HepG2 (cell line): ENCODE results near the gene BEAN1. TPM values are rescaled to one million over a fixed set of nuclear protein-coding genes. Genes with fewer than 3 reads are reported as not detected.

Source experiments
- ATAC-seq: fragments of 200-7000 bp; cut with Tn5 transposase; 3 replicates; pipeline ENCODE4 v1.9.1; 2020; ENCODE audit warnings: mild to moderate bottlenecking, moderate library complexity
- BruUV-seq: library from RNA; stranded (reverse); fragments of 400-500 nt; replicated peaks from 2 replicates; lab custom pipeline; 2021; lab: Mats Ljungman, UMichigan
- CTCF ChIA-PET: fragments of 300-600 bp; formaldehyde crosslinking; extraction: SDS; loops from one replicate; lab custom pipeline; 2021; ENCODE audit warnings: low total read pairs, inconsistent platforms, low intra/inter-chr PET ratio; lab: Yijun Ruan, JAX
- POLR2A ChIA-PET: fragments of 350-600 bp; sonication (Branson Sonifier 250); formaldehyde crosslinking; loops from one replicate; lab custom pipeline; 2020; ENCODE audit warnings: antibody characterized with exemption, inconsistent platforms; lab: Yijun Ruan, JAX
- DNase-seq: peaks from one replicate; pipeline ENCODE4 v3.0.0-alpha.2; 2015; ENCODE audit warnings: low spot score
- FAIRE-seq: peaks from 3 replicates; lab custom pipeline; 2011; peaks lifted over from hg19 to GRCh38; lab: Jason Lieb, UNC
- H2AFZ ChIP-seq: one replicate; pipeline ENCODE4 v1.6.1; 2011; ENCODE audit warnings: low read length, inconsistent platforms
- H3K27ac ChIP-seq: fragments of 300-600 bp; 3 replicates; pipeline ENCODE4 v1.8.0; 2011; ENCODE audit warnings: mixed run types, mild to moderate bottlenecking, mixed read lengths, low read length, inconsistent platforms; ENCODE audit not compliant: insufficient read depth; ENCODE audit errors: extremely low read length
- H3K27me3 ChIP-seq, 2 experiments: fragments of 200-600 bp in 1 of 2; 2 replicates in 1 of 2; 3 replicates in 1 of 2; pipeline versions ENCODE4 v1.6.0 to v1.8.0; 2011; ENCODE audit warnings: low read length in 2 of 2, mild to moderate bottlenecking in 2 of 2, moderate library complexity in 2 of 2, inconsistent platforms in 1 of 2; ENCODE audit not compliant: insufficient read depth in 2 of 2, control insufficient read depth in 1 of 2
- H3K36me3 ChIP-seq, 2 experiments: fragments of 200-600 bp in 1 of 2; replicated peaks in 1 of 2; 2 replicates in 1 of 2; 3 replicates in 1 of 2; pipeline versions ENCODE4 v1.5.1 to v1.8.0; 2011; ENCODE audit warnings: low read length in 2 of 2, inconsistent platforms in 1 of 2; ENCODE audit not compliant: insufficient read depth in 2 of 2, control insufficient read depth in 1 of 2
- H3K4me1 ChIP-seq: 2 replicates; pipeline ENCODE4 v1.5.1; 2012; ENCODE audit warnings: low read length, inconsistent platforms; ENCODE audit not compliant: insufficient read depth
- H3K4me2 ChIP-seq: 2 replicates; pipeline ENCODE4 v1.6.0; 2011; ENCODE audit warnings: low read depth, low read length, inconsistent platforms
- H3K4me3 ChIP-seq, 3 experiments: fragments of 200-600 bp in 1 of 3; sonication (generic), shearing (Covaris generic) in 1 of 3; replicated peaks in 1 of 3; 2 replicates each; pipeline ENCODE4 v1.5.1; 2011 to 2016; ENCODE audit warnings: low read length in 3 of 3, inconsistent platforms in 2 of 3, low read depth in 2 of 3, mild to moderate bottlenecking in 2 of 3, control low read depth in 1 of 3, mixed read lengths in 1 of 3; ENCODE audit not compliant: insufficient read depth in 1 of 3
- H3K79me2 ChIP-seq: one replicate; pipeline ENCODE4 v1.6.1; 2011; ENCODE audit warnings: low read length, inconsistent platforms; ENCODE audit not compliant: insufficient read depth
- H3K9ac ChIP-seq: 2 replicates; pipeline ENCODE4 v1.6.0; 2011; ENCODE audit warnings: mild to moderate bottlenecking, low read depth, low read length, inconsistent platforms; ENCODE audit not compliant: insufficient read depth
- H3K9me3 ChIP-seq: 2 replicates; pipeline ENCODE4 v1.5.1; 2012; ENCODE audit warnings: mild to moderate bottlenecking, low read length
- H4K20me1 ChIP-seq: 2 replicates; pipeline ENCODE4 v1.6.0; 2011; ENCODE audit warnings: inconsistent platforms, mild to moderate bottlenecking, low read length, moderate library complexity; ENCODE audit not compliant: insufficient read depth
- HNF4A ChIP-seq: sonication (generic); formaldehyde crosslinking; IDR thresholded peaks from 2 replicates; pipeline ENCODE4 v1.4.0; 2020; ENCODE audit warnings: missing genetic modification reagents
- NPAS2 ChIP-seq: sonication (generic); formaldehyde crosslinking; IDR thresholded peaks from 2 replicates; pipeline ENCODE4 v1.8.0; 2022; ENCODE audit warnings: mild to moderate bottlenecking, missing genetic modification reagents, borderline replicate concordance
- RXRA ChIP-seq: sonication (generic); formaldehyde crosslinking; IDR thresholded peaks from 2 replicates; pipeline ENCODE4 v1.5.1; 2020; ENCODE audit warnings: missing genetic modification reagents
- ZNF260 ChIP-seq: sonication (generic); formaldehyde crosslinking; IDR thresholded peaks from 2 replicates; pipeline ENCODE4 v1.4.0; 2020; ENCODE audit warnings: missing genetic modification reagents, low read depth, mild to moderate bottlenecking, borderline replicate concordance
- ZNF556 ChIP-seq: sonication (generic); formaldehyde crosslinking; IDR thresholded peaks from 2 replicates; pipeline ENCODE4 v1.4.0; 2020; ENCODE audit warnings: mild to moderate bottlenecking, missing genetic modification reagents, borderline replicate concordance
- ZNF749 ChIP-seq: sonication (generic); formaldehyde crosslinking; IDR thresholded peaks from 2 replicates; pipeline ENCODE4 v1.8.0; 2022; ENCODE audit warnings: mild to moderate bottlenecking, missing genetic modification reagents, moderate library complexity, borderline replicate concordance
- WGBS: methylation state at CpG from one replicate; pipeline ENCODE4 v1.1.6; 2017; ENCODE audit warnings: low lambda C conversion rate; 5-methylcytosine and 5-hydroxymethylcytosine counted together
- in situ Hi-C: cut with HindIII; loops from 2 replicates; pipeline ENCODE4 v1.10.0; 2017; ENCODE audit warnings: low pct_unique_long_range_greater_than_20kb; ENCODE audit not compliant: extremely low pct_ligation_motif_present
- intact Hi-C: fragments of 100-400 bp; cut with micrococcal nuclease; formaldehyde crosslinking; loops from one replicate; pipeline ENCODE4 v1.10.0; 2022; ENCODE audit not compliant: unreplicated experiment
- polyA plus RNA-seq, 8 experiments: library from polyadenylated mRNA; depleted of rRNA in 3 of 8; stranded (reverse) in 7 of 8; unstranded in 1 of 8; fragments of >200 nt; fragmentation: Illumina TruSeq in 4 of 8; extraction: Trizol in 4 of 8; gene quantifications; 2 replicates each; pipeline versions ENCODE4 v1.2.1 to v1.2.3, GENCODE V29; 2011 to 2016; ENCODE audit warnings: low read depth in 4 of 8, missing spikeins in 1 of 8, mixed read lengths in 1 of 8; ENCODE audit not compliant: insufficient read depth in 1 of 8
- total RNA-seq, 5 experiments: library from RNA; depleted of rRNA; stranded (reverse); fragments of >200 nt; fragmentation: Illumina TruSeq; extraction: Trizol; gene quantifications; 2 replicates each; pipeline ENCODE4 v1.2.3, GENCODE V29; 2016; ENCODE audit warnings: low read depth in 1 of 5
- TF ChIP-seq, protein P1 (sequence below): sonication (generic); formaldehyde crosslinking; IDR thresholded peaks from 2 replicates; pipeline ENCODE4 v1.4.0; 2020; ENCODE audit warnings: missing genetic modification reagents, mild to moderate bottlenecking, borderline replicate concordance

BEAN1 gene
- total and polyA plus RNA-seq, 2 of the 13 experiments (the other 11 are each of a cell fraction or from before 2014, with no cell fraction given) = 0.53 to 1.4 TPM

DNA sequence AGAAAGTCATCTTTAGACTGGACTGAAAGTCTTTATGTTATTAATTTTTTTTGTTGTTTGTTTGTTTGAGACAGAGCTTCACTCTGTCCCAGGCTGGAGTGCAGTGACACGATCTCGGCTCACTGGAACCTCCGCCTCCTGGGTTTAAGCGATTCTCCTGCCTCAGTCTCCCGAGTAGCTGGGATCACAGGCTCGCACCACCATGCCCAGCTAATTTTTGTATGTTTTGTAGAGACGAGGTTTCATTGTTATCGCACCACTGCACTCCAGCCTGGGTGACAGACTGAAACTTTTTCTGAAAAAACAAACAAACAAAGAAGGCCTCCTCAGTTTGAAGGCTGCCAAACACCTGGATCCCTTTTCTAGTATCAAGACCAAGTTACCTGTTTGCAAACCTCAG, 4.7 kb downstream of the BEAN1 start:
- POLR2A ChIA-PET = no interaction called here
- in situ Hi-C loops (no loop called here), intact Hi-C loops (no loop called here)
- no peak for ATAC-seq
- H3K4me3 ChIP-seq = no peak overlapping the region
- peaks cover 4 to 24% of the 10 kb centered on the region in 2 experiments; a peak in 4 of 5 replicates for H3K27me3 ChIP-seq
- no peaks in the 10 kb centered on the region for H4K20me1 ChIP-seq
- no TSS peak for BruUV-seq
- WGBS = 77% methylated on average over 8 of the region's 8 CpGs
- H3K4me1 ChIP-seq = peaks cover 74% of the 10 kb centered on the region
- TF ChIP-seq HNF4A (no peak), ZNF749 (CRISPR knock-in tag) (no peak), NPAS2 (CRISPR knock-in tag) (no peak)
- TF ChIP-seq, protein P1, sequence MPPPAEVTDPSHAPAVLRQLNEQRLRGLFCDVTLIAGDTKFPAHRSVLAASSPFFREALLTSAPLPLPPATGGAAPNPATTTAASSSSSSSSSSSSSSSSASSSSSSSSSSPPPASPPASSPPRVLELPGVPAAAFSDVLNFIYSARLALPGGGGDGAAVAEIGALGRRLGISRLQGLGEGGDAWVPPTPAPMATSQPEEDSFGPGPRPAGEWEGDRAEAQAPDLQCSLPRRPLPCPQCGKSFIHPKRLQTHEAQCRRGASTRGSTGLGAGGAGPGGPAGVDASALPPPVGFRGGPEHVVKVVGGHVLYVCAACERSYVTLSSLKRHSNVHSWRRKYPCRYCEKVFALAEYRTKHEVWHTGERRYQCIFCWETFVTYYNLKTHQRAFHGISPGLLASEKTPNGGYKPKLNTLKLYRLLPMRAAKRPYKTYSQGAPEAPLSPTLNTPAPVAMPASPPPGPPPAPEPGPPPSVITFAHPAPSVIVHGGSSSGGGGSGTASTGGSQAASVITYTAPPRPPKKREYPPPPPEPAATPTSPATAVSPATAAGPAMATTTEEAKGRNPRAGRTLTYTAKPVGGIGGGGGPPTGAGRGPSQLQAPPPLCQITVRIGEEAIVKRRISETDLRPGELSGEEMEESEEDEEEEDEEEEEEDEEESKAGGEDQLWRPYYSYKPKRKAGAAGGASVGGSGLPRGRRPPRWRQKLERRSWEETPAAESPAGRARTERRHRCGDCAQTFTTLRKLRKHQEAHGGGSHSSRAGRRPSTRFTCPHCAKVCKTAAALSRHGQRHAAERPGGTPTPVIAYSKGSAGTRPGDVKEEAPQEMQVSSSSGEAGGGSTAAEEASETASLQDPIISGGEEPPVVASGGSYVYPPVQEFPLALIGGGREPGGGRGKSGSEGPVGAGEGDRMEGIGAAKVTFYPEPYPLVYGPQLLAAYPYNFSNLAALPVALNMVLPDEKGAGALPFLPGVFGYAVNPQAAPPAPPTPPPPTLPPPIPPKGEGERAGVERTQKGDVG (CRISPR knock-in tag) = no peak
- no peak for FAIRE-seq
- H3K79me2 ChIP-seq = no peaks in the 10 kb centered on the region
- no peak overlapping the region for H3K4me2 ChIP-seq
- no peaks in the 10 kb centered on the region for H3K9me3 ChIP-seq
- H3K36me3 ChIP-seq = no peaks in the 10 kb centered on the region
- DNase-seq = no peak
- CTCF ChIA-PET = no interaction called here
- no peak overlapping the region for H3K27ac ChIP-seq
- H2AFZ ChIP-seq = no peak overlapping the region
- no peak overlapping the region for H3K9ac ChIP-seq

DNA sequence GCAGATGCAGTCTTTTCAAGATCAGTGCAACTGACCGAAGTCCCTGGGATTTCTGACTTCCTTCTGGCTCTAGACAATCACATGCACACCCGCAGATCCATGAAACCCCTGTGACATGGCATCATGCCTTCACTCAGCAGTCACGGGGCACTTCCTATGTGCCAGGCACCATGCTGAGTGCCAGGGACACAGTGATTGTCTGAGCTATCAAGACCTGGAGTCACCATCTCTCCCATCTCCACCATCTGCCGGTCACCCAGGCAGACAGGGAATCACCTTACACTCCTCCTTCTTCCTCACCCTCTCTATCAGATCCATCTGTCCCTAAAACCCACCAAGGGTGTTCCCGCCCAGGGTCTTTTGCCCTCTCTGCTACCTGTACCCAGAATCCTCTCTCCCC, 5.3 kb downstream of the BEAN1 start:
- no peak overlapping the region for H2AFZ ChIP-seq
- H3K4me1 ChIP-seq = peaks cover 74% of the 10 kb centered on the region
- H3K4me3 ChIP-seq = no peak overlapping the region
- ChIA-PET CTCF (no interaction called here), POLR2A (interaction anchor here (2.1 to 4.1 kb wide), 3 partner anchors 8 to 25 kb away, joined by 10 to 48 read pairs (median 17); no protein-coding TSS in a partner anchor)
- peaks cover 4 to 23% of the 10 kb centered on the region in 2 experiments; a peak in 4 of 5 replicates for H3K27me3 ChIP-seq
- no peaks in the 10 kb centered on the region for H3K79me2 ChIP-seq
- BruUV-seq = no TSS peak
- H3K9ac ChIP-seq = peak overlapping the region; percentile 16; the same call in 1 of the 2 replicates
- H3K27ac ChIP-seq = no peak overlapping the region
- FAIRE-seq (no peak), ATAC-seq (no peak), DNase-seq (no peak)
- no peaks in the 10 kb centered on the region for H4K20me1 ChIP-seq
- TF ChIP-seq ZNF556 (CRISPR knock-in tag) (no peak), ZNF260 (no peak), RXRA (CRISPR knock-in tag) (0 out of 2 replicates have a peak, but pooled peaks have one; percentile 27)
- WGBS = 82% methylated on average over 5 of the region's 5 CpGs
- intact Hi-C loops (no loop called here), in situ Hi-C loops (no loop called here)
- H3K4me2 ChIP-seq = peak overlapping the region; percentile 23; the same call in 1 of the 2 replicates
- H3K9me3 ChIP-seq = no peaks in the 10 kb centered on the region
- H3K36me3 ChIP-seq = no peaks in the 10 kb centered on the region
